ENCODE data around the gene PRDM10.

DNA sequence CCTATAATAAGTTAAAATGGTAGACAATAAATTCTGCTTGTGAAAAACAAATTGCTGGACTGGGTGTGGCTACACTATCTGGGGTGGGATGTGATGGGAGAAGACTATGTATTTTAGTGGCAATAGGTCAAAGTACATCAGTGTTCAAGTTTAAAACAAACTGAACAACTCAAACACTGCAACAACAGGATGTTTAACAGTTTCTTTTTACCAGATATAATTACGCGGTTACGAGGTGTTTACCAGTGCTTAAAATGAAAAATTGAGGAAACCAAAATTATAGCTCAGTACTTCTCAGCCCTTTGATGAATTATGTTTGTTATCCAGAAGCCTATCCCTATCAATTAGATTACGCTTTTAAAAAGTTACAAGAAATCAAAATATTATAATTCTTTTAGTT, 3.2 kb downstream of the PRDM10 start:
- TF ChIP-seq POLR2A (IDR thresholded peaks at IDR 0.05) (no peak), CTCF (IDR thresholded peaks at IDR 0.05) (no peak)
